Memory B cell (primary cell): ENCODE data around the gene ADAMTS15.

Source experiments
- ATAC-seq: fragments of 150-1000 bp; cut with Tn5 transposase; 2 replicates; pipeline ENCODE4 v1.10.0; 2021; ENCODE audit warnings: low read depth, mild to moderate bottlenecking, moderate library complexity
- DNase-seq, 2 donors: peaks; one replicate each; pipeline ENCODE4 v3.0.0; 2022; ENCODE audit warnings: low spot score in 2 of 2
- H3K27ac Mint-ChIP-seq: one replicate; pipeline ENCODE4 v1.8.0; 2022; ENCODE audit warnings: mild to moderate bottlenecking, moderate library complexity, mixed read lengths
- H3K27me3 Mint-ChIP-seq: one replicate; pipeline ENCODE4 v1.8.0; 2022; ENCODE audit warnings: mixed read lengths
- H3K36me3 Mint-ChIP-seq: one replicate; pipeline ENCODE4 v1.8.0; 2022; ENCODE audit warnings: mild to moderate bottlenecking, mixed read lengths
- H3K4me1 Mint-ChIP-seq: one replicate; pipeline ENCODE4 v1.8.0; 2022; ENCODE audit warnings: mixed read lengths
- H3K4me3 Mint-ChIP-seq: one replicate; pipeline ENCODE4 v1.8.0; 2022; ENCODE audit warnings: mild to moderate bottlenecking, moderate library complexity, mixed read lengths
- H3K9me3 Mint-ChIP-seq: one replicate; pipeline ENCODE4 v1.8.0; 2022; ENCODE audit warnings: mixed read lengths

ADAMTS15 gene

DNA sequence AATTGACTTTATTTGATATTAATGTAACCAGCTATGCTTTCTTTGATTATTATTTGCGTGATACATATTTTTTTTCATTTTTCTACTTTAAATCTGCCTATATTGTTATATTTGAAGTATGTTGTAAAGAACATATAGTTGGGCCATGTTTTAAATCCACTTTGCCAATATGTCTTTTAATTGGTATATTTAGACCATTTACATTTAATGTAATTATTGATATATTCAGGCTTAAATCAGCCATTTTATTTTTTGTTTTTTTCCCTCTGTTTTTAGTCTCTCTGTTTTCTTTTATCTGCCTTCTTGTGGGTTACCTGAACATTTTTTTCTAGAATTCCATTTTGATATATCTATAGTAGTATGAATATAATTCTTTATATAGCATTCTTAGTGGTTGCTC lies 55.9 kb downstream of the ADAMTS15 start:
- DNase-seq (no peak), ATAC-seq (no peak)
- H3K4me1 Mint-ChIP-seq, result no peaks in the 10 kb centered on the region
- H3K9me3 Mint-ChIP-seq, result peaks cover 29% of the 10 kb centered on the region
- peaks cover 6% of the 10 kb centered on the region for H3K36me3 Mint-ChIP-seq
- peaks cover 1% of the 10 kb centered on the region for H3K27me3 Mint-ChIP-seq
- H3K4me3 Mint-ChIP-seq, result no peak overlapping the region
- H3K27ac Mint-ChIP-seq, result no peak overlapping the region

DNA sequence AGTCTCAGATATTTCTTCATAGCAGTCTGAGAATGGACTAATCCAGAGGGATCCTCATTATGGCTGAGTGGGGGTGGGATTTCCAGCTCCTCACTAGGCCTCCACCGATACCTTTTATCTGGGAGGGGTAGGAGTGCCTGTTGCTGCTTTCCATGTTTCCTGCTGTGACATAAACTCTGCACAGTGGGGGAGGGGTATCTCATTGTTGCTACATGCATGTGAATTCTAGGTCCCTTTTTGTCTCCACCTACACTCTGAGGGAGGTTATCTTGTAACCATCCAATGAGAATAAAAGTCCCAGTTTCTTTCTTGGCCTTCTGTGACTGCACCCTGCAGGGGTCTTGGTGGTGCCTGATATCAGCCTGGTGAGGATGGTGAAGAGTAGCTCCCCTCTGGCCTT lies 60.5 kb downstream of the ADAMTS15 start:
- Mint-ChIP-seq H3K4me3 (no peak overlapping the region), H3K4me1 (no peaks in the 10 kb centered on the region), H3K9me3 (peaks cover 26% of the 10 kb centered on the region), H3K27ac (no peak overlapping the region), H3K27me3 (peaks cover 4% of the 10 kb centered on the region), H3K36me3 (peaks cover 6% of the 10 kb centered on the region)
- DNase-seq (no peak), ATAC-seq (no peak)

DNA sequence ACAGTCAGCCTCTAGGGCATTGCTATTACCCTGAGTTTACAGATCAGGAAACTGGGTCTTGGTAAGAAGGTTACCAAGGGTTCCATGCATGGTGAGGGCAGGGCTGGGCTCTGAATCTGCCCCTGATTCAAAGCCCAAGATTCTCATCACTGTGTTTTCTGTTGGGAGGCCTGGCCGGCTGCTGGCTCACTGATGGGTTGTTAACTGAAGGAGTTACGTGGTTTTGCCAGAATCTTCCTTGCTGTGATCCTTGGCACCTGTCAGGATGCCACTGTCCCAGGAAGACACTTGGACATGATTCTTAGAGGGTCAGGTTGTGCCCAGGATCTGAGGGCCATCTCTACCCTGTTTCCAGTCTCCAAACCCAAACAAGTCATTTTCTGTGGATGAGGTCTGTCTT lies 61.5 kb downstream of the ADAMTS15 start:
- ATAC-seq (no peak), DNase-seq (no peak)
- Mint-ChIP-seq H3K9me3 (peaks cover 22% of the 10 kb centered on the region), H3K27me3 (peaks cover 4% of the 10 kb centered on the region), H3K4me1 (no peaks in the 10 kb centered on the region), H3K4me3 (no peak overlapping the region), H3K36me3 (peaks cover 6% of the 10 kb centered on the region), H3K27ac (no peak overlapping the region)

DNA sequence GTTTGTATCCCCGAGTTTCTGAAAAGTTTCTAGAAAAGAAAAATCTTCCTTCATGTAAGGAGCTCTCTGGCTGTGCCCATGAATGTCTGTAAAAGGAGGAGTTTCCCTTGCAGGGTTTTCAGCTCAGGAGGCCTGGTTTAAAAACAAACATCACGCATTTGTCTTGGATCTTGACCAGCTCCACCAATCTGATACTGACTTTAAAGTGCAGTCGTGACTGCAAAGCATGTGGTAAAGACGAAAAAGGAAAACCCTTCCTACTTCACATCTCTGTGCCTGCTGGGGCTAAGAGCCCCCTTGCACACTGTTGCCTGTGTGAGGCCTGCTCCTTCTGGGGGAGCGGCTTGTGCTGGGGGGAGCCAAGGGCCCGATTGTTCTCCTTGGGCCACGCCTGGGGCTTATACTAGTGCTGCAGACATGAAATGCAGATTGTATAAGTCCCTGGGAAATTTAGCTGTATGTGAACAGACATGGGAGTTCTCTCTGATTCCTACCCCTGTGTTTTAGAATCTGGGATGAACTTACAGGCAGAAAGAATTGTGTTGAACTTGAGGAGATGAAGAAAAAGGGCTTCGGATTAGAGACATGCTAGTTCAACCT lies 62.1 kb downstream of the ADAMTS15 start:
- no peak overlapping the region for H3K4me3 Mint-ChIP-seq
- peaks cover 3% of the 10 kb centered on the region for H3K36me3 Mint-ChIP-seq
- H3K4me1 Mint-ChIP-seq, result no peaks in the 10 kb centered on the region
- H3K27me3 Mint-ChIP-seq, result peaks cover 3% of the 10 kb centered on the region
- no peak overlapping the region for H3K27ac Mint-ChIP-seq
- no peak for DNase-seq
- H3K9me3 Mint-ChIP-seq, result peaks cover 19% of the 10 kb centered on the region
- ATAC-seq, result no peak

DNA sequence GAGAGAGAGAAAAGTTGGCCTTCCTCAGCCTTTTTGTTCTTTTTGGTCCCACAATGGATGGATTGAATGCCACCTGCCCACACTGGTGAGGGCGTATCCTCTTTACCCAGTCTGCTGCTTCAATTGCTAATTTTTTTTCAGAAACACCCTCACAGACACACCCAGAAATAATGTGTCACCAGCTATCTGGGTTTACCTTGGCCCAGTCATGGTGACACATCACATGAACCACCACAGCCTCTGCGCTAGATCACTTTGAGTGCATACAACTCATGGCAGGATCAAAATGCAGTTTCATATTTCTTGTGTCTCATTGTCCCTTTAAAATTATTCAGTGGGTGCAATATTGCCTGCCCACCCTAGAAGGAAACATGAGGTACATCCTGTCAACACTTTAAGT lies 63.3 kb downstream of the ADAMTS15 start:
- no peaks in the 10 kb centered on the region for H3K36me3 Mint-ChIP-seq
- H3K27ac Mint-ChIP-seq, result no peak overlapping the region
- H3K9me3 Mint-ChIP-seq, result peaks cover 10% of the 10 kb centered on the region
- H3K4me1 Mint-ChIP-seq, result no peaks in the 10 kb centered on the region
- ATAC-seq (no peak), DNase-seq (no peak)
- no peak overlapping the region for H3K4me3 Mint-ChIP-seq
- peaks cover 3% of the 10 kb centered on the region for H3K27me3 Mint-ChIP-seq

DNA sequence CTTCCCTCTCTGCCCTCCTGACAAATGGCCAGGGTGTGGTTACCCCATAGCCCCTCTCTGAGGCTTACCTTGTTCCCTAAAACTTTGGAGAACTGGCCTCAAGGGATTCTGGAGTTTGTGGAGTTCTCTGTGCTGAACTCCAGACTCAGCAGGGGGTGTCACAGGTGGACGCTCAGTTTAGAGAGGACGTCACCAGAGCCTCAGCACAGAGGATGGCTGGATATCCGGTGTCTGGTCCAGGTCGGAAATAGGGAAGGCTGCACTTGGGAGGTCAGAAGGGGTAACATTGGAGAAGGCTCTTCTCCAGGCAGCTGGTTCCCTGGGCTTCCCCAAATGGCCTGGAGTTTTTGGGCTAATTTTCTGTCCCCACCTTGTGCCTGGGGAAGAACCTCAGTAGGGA lies 64.2 kb downstream of the ADAMTS15 start:
- H3K4me3 Mint-ChIP-seq, result no peak overlapping the region
- DNase-seq (no peak), ATAC-seq (no peak)
- no peaks in the 10 kb centered on the region for H3K36me3 Mint-ChIP-seq
- H3K9me3 Mint-ChIP-seq, result peaks cover 7% of the 10 kb centered on the region
- H3K27me3 Mint-ChIP-seq, result peaks cover 3% of the 10 kb centered on the region
- no peaks in the 10 kb centered on the region for H3K4me1 Mint-ChIP-seq
- no peak overlapping the region for H3K27ac Mint-ChIP-seq

- H3K36me3 Mint-ChIP-seq, result no peaks in the 10 kb centered on the region
- H3K27ac Mint-ChIP-seq, result no peak overlapping the region
- H3K27me3 Mint-ChIP-seq, result peaks cover 3% of the 10 kb centered on the region
- peaks cover 3% of the 10 kb centered on the region for H3K9me3 Mint-ChIP-seq
- ATAC-seq (no peak), DNase-seq (no peak)
- no peak overlapping the region for H3K4me3 Mint-ChIP-seq
- no peaks in the 10 kb centered on the region for H3K4me1 Mint-ChIP-seq
Measured at GRCh38 chr11:130513132-130513531, 64.7 kb downstream of the ADAMTS15 start.

- no peak for DNase-seq
- no peaks in the 10 kb centered on the region for H3K9me3 Mint-ChIP-seq
- no peak for ATAC-seq
- H3K27me3 Mint-ChIP-seq, result peaks cover 3% of the 10 kb centered on the region
- no peak overlapping the region for H3K27ac Mint-ChIP-seq
- no peak overlapping the region for H3K4me3 Mint-ChIP-seq
- H3K4me1 Mint-ChIP-seq, result no peaks in the 10 kb centered on the region
- H3K36me3 Mint-ChIP-seq, result no peaks in the 10 kb centered on the region
Measured at GRCh38 chr11:130514316-130514715, 65.9 kb downstream of the ADAMTS15 start.

DNA sequence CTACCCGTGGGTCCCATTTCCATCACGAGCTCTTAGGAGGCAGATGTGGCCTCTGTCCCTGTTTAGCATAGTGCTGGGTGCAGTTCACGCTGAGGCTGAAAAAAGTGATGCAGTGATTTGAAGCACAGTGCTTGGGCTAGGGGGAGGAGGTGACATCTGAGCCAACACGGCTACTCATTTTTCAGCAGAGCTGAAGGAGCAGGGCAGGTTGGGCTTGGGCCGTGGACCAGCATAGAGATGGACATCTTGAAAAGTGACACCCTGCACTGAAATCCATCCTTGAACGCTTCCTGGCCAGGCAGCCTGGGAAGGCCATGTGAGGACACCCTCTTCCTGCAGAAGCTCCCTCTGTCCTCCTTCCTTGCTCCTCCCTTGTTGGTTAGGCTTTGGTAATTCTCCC lies 66.4 kb downstream of the ADAMTS15 start:
- no peak for DNase-seq
- Mint-ChIP-seq H3K4me1 (no peaks in the 10 kb centered on the region), H3K36me3 (no peaks in the 10 kb centered on the region), H3K27me3 (peaks cover 4% of the 10 kb centered on the region), H3K4me3 (no peak overlapping the region), H3K27ac (no peak overlapping the region), H3K9me3 (no peaks in the 10 kb centered on the region)
- ATAC-seq, result no peak

- Mint-ChIP-seq H3K4me3 (no peak overlapping the region), H3K9me3 (no peaks in the 10 kb centered on the region), H3K27ac (no peak overlapping the region), H3K27me3 (peaks cover 9% of the 10 kb centered on the region), H3K4me1 (no peaks in the 10 kb centered on the region), H3K36me3 (no peaks in the 10 kb centered on the region)
- ATAC-seq, result no peak
- no peak for DNase-seq
Measured at GRCh38 chr11:130515829-130516553, 67.5 kb downstream of the ADAMTS15 start.

DNA sequence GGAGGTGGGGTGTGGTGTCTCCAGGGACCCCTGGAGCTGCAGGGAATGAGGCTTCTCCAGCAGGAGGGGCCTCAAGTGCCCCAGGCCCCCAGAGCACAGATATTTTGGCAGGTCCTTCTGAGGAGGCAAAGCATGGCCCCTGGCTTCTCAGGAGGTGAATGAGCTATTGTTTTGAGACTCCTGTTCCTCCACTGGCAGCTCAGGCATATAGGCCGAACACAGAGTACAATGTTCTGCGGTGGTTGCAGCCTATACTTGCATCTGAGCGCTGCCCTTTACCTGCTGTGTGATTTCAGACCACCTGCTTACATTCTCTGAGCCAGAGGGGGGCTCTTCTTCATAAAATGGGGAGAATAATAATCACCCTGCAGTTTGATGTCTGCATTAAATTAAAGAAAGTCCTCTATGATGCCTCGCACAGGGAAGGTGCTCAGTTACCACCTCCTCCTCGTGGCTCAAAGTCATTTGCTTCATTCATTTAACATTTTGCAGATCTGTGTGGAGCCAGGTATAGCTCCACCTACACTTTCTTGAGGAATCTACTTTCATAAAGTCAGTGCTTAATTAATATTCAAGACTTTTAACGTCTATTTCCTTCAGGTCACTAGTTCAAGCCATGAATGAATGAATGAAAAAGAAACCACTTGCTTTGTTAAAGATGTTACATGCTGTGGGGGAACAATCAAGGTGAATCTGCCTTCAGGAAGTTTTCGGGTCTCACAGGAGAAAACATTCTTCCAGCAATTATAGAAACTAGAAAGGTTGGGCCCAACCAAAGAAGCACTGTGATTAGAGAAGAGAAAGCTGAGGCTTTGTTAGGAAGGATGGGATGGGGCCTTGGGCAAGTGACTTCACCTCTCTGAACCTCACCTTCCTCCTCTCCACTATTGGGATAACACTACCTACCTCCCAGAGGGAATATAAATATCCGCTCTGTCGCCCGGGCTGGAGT lies 68.4 kb downstream of the ADAMTS15 start:
- no peak overlapping the region for H3K27ac Mint-ChIP-seq
- no peaks in the 10 kb centered on the region for H3K4me1 Mint-ChIP-seq
- H3K36me3 Mint-ChIP-seq, result no peaks in the 10 kb centered on the region
- peaks cover 12% of the 10 kb centered on the region for H3K27me3 Mint-ChIP-seq
- no peak overlapping the region for H3K4me3 Mint-ChIP-seq
- H3K9me3 Mint-ChIP-seq, result no peaks in the 10 kb centered on the region
- no peak for ATAC-seq
- DNase-seq, result no peak

- Mint-ChIP-seq H3K36me3 (no peaks in the 10 kb centered on the region), H3K27me3 (peaks cover 9% of the 10 kb centered on the region), H3K4me1 (no peaks in the 10 kb centered on the region), H3K27ac (no peak overlapping the region), H3K4me3 (no peak overlapping the region), H3K9me3 (no peaks in the 10 kb centered on the region)
- DNase-seq (no peak), ATAC-seq (no peak)
Measured at GRCh38 chr11:130518164-130518680, 69.8 kb downstream of the ADAMTS15 start.

- Mint-ChIP-seq H3K27ac (no peak overlapping the region), H3K27me3 (peaks cover 11% of the 10 kb centered on the region), H3K9me3 (no peaks in the 10 kb centered on the region), H3K36me3 (no peaks in the 10 kb centered on the region), H3K4me1 (no peaks in the 10 kb centered on the region), H3K4me3 (no peak overlapping the region)
- ATAC-seq (no peak), DNase-seq (no peak)
Measured at GRCh38 chr11:130519128-130519932, 70.9 kb downstream of the ADAMTS15 start.
